ENCODE measurements around the gene GOSR1.
"Not testable (repeated sequence)": the region's sequence is repeated elsewhere in the genome, so short reads cannot be mapped to it uniquely, and the experiment has no call there.

The GOSR1 gene

GRCh38 chr17:30477083-30477773, at the start of gene GOSR1:
Gene GOSR1, plus strand, starts transcription at chr17:30477408. Its CDS starts 26 bp downstream, at chr17:30477434.
- FAIRE-seq, result peak; percentile 99
- DNase-seq (ENCODE audit: extremely low spot score, insufficient read length, low read depth), result peak; percentile 84

DNA sequence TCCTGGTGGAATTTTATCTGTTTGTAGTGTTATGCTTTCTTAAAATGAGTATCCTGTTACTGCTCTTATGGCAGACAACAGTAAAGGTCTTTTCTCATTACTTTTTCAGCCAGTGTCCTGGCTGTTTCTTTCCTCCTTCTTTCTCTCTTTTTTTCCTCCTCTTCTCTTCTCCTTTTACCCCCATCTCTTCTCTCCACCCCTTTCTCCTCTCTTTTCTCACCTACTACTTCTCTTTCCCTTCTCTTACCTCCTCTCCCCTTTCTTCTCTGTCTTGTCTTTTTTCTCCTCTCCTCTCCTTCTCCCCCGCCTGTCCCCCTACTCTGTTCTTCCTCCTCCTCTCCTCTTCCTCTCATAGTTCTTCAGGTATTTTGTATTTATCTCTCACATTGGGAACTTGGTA, 49.6 kb upstream of the GOSR1 start:
- FAIRE-seq, result no peak
- no peak for DNase-seq (ENCODE audit: extremely low spot score, insufficient read length, low read depth)

DNA sequence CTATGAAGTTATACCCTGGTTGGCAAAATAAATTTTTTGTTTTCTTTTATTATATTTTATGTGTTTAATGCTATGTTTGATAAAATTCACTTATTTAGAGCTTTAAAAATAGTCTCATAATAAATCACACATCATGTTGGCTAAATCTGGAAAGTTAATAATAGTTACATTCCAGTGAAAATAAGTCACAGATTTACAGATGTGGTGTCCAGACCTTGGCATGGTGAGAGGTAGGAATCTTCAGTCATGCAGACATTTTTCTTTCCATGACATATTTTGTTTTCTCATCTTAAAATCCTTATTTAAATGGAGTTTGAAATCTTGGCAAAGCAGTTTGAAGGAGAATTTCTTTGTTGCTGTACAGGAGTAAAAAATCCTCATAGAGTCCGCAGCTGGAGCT, 48.1 kb upstream of the GOSR1 start:
- no peak for DNase-seq (ENCODE audit: extremely low spot score, insufficient read length, low read depth)

DNA sequence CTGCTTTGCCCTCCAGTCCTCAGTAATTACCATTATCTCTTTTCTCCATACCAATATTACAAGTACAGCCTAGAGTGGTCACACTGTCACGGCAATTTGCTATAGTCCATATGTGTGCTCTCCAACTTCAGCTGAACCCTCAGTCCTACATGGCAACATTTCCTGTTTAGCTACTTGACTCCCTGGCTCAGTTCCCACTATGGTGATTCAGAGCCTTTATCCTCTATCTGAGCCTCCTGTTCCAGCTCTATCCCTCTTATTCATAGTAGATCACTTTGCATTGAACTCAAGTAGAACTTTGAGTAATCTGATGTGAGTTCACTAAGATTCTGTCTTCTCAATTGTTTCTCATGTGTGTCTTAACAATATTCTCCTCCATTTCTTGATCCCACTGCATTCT, 43.7 kb upstream of the GOSR1 start:
- DNase-seq (ENCODE audit: extremely low spot score, insufficient read length, low read depth) (no peak), FAIRE-seq (no peak)

More for the DNA sequence above, 48.1 kb upstream of the GOSR1 start:
- no peak for FAIRE-seq

DNA sequence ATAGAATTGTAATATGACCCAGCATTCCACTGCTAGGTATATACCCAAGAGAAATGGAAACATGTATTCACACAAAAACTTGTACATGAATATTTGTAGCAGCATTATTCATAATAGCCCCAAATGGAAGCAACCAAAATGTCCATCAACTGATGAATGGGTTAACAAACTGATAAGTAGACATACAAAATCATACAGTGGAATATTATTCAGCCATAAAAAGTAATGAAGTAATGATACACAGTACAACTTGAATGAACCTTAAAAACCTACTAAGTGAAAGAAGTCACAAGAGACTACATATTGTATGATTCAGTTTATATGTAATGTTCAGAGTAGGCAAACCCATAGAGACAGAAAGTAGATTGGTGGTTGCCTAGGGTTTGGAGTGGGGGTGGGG, 40.5 kb upstream of the GOSR1 start:
- DNase-seq (ENCODE audit: extremely low spot score, insufficient read length, low read depth) (no peak), FAIRE-seq (no peak)

DNA sequence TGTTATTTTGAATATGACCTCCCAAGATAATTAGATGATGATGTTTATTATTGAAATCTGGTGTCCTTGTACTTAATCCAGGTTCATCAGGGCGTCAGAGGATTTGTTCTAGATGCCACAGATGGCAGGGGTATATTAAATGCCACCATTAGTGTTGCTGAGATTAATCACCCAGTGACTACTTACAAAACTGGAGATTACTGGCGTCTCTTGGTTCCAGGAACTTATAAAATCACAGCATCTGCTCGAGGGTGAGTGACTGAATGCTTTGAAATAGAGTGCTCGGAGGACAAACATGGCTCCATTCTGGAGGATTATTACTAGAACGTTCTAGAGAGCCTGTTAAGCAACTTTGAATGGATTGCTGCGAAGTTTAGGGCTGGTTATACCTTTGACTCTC, 33.5 kb upstream of the GOSR1 start:
- FAIRE-seq (no peak), DNase-seq (ENCODE audit: extremely low spot score, insufficient read length, low read depth) (no peak)

- DNase-seq (ENCODE audit: extremely low spot score, insufficient read length, low read depth); FAIRE-seq: not testable (repeated sequence)
Measured at GRCh38 chr17:30446640-30447039, 30.6 kb upstream of the GOSR1 start.

DNA sequence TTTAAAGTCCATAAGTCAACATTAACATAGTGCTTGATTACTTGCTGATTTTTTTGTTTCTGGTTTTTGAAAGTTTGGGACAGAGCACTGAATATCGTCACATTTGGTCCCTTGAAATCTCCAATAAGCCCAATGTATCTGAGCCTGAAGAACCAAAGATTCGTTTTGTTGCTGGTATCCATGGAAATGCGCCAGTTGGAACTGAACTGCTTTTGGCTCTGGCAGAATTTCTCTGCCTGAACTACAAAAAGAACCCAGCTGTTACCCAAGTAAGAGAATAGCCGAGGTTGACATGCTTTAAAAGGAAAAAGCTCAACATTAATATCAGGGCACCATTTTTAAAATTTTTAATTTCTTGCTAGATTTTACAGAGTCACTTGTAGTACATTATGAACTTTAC, 27.7 kb upstream of the GOSR1 start:
- FAIRE-seq (no peak), DNase-seq (ENCODE audit: extremely low spot score, insufficient read length, low read depth) (no peak)

- FAIRE-seq, result no peak
- no peak for DNase-seq (ENCODE audit: extremely low spot score, insufficient read length, low read depth)
Measured at GRCh38 chr17:30450125-30451027, 26.8 kb upstream of the GOSR1 start.

DNA sequence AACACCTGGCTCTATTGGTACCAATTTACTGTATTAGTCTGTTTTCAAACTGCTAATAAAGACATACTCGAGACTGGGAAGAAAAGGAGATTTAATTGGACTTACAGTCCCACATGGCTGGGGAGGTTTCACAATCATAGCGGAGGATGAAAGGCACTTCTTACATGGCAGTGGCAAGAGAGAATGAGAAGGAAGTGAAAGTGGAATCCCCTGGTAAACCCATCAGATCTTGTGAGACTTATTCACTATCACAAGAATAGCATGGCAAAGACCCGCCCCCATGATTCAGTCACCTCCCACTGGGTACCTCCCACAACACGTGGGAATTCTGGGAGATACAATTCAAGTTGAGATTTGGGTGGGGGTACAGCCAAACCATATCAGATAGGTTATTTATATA, 22.6 kb upstream of the GOSR1 start:
- no peak for DNase-seq (ENCODE audit: extremely low spot score, insufficient read length, low read depth)

DNA sequence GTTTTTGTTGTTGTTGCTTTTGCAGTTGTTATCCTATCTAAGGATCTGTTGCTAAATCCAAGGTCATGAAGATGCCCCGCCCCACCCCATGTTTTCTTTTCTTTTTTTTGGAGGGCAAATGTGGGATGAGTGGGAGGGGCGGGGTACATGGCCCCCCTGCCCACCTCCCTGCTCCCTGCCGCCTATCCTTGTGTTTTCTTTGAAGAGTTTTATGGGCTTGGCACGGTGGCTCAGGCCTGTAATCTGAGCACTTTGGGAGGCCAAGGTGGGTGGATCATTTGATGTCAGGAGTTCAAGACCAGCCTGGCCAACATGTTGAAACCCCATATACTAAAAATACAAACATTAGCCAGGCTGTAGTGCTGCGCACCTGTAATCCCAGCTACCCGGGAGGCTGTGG, 18.8 kb upstream of the GOSR1 start:
- DNase-seq (ENCODE audit: extremely low spot score, insufficient read length, low read depth) (no peak), FAIRE-seq (no peak)

More for the DNA sequence above, 22.6 kb upstream of the GOSR1 start:
- FAIRE-seq, result peak; percentile 39

GRCh38 chr17:30458797-30459413, 18.3 kb upstream of the GOSR1 start:
- FAIRE-seq; DNase-seq (ENCODE audit: extremely low spot score, insufficient read length, low read depth): not testable (repeated sequence)

GRCh38 chr17:30468465-30468864, 8.7 kb upstream of the GOSR1 start:
- no peak for DNase-seq (ENCODE audit: extremely low spot score, insufficient read length, low read depth)
- FAIRE-seq, result no peak

GRCh38 chr17:30472238-30472890, 4.8 kb upstream of the GOSR1 start:
- FAIRE-seq (no peak), DNase-seq (ENCODE audit: extremely low spot score, insufficient read length, low read depth) (no peak)

DNA sequence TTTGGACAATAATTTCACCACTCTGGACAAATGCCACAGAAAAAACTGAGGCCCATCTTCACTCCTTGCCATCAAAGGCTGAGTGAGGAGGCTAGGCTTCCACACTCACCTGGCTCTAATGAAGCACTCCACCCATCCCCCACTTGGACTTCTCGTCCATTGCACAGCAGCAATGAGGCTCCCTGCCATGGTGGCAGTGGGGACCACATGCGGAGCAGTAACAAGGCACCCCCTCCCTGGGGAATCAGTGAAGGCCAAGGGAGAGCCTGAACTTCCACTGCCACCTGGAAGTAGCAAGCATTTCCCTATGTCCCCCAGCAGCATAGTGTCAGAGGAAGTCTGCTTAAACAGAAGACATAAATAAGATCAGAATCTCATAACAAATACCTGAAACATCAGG, 2.0 kb upstream of the GOSR1 start:
- no peak for FAIRE-seq
- DNase-seq (ENCODE audit: extremely low spot score, insufficient read length, low read depth), result no peak

DNA sequence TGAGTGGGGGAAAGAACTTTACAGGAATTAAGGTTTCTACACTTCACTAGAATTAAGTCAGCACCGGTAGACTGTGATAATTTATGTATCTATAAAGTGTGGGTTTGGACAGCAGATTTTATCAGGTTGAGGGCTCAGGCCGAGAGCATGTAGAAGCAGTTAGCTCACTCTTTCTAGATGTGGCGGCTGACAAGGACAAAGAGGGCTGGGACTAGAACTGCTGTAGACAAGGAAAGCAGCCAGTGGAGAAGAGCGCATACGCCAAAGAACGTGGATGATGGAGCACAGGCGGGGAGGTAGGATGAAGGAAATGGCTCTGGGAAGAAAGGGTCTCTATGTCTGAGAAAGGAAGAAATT, 504 bp upstream of the GOSR1 start:
- FAIRE-seq (no peak), DNase-seq (ENCODE audit: extremely low spot score, insufficient read length, low read depth) (no peak)

DNA sequence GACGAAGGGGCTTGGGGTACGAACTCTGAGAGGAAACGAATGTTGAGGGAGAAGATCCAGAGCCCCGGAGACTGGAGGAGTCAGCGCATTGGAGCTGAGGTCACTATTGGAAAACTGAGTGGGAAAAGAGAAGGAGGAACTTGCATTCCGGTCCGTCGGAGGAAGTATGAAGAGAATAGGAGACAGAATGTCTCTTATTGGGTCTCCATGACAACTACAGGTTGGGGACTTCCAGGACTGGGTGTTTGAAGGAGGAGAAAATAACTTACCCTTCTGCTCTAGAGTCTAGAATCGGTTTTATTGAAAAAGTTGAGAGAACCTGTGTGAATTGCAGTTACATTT, 537 bp downstream of the GOSR1 start:
- peak; percentile 69 for FAIRE-seq
- DNase-seq (ENCODE audit: extremely low spot score, insufficient read length, low read depth), result no peak

DNA sequence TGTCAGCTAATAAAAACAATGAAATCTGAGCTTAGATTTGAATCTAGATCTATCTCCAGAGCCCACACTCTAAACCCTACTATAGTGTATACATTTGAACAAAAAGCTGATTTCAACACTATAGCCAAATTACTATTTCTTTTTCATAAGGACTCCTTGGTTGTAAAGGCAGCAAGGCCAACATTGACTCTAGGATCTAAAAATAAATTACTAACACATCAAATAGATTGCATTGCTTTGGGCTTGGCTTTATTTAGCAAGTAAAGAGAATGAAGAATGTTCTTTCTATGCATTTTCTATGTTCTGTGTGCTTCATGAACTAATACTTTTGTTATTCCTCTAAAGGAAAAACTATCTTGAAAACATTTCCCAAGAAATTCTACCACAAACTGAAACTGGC, 5.3 kb downstream of the GOSR1 start:
- FAIRE-seq, result no peak
- DNase-seq (ENCODE audit: extremely low spot score, insufficient read length, low read depth), result no peak

DNA sequence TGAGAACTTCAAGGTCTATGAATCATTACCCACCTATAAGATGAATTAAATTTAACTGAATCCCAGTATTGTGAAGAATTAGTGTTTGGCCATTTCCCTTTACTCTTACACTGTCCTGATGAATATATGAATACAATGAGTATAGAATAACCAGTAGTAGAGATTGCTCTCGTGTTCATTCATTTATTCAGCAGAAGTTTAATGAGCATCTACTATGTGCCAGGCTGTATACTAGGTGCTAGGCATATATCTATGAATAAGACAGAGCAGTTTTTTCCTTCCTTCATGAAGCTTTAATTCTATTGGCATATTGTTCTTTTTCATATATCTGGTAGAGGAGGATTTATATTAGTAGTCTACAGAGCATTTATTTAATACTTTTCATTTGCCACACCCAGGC, 6.0 kb downstream of the GOSR1 start:
- no peak for FAIRE-seq

GRCh38 chr17:30493780-30494179, 16.6 kb downstream of the GOSR1 start:
- no peak for FAIRE-seq
- DNase-seq (ENCODE audit: extremely low spot score, insufficient read length, low read depth), result no peak

More for the DNA sequence above, 6.0 kb downstream of the GOSR1 start:
- no peak for DNase-seq (ENCODE audit: extremely low spot score, insufficient read length, low read depth)

- no peak for DNase-seq (ENCODE audit: extremely low spot score, insufficient read length, low read depth)
- no peak for FAIRE-seq
Measured at GRCh38 chr17:30495586-30495985, 18.4 kb downstream of the GOSR1 start.

Measured in GM18507 (cell line).